ENCODE data around the gene COPB2.
"Not testable (repeated sequence)": the region's sequence is repeated elsewhere in the genome, so short reads cannot be mapped to it uniquely, and the experiment has no call there.

Gene COPB2

GRCh38 chr3:139389552-139390368 lies at the start of gene COPB2:
COPB2 (minus strand) TSS chr3:139389647; CDS start chr3:139389550, 97 bp downstream.
- DNase-seq (ENCODE audit: low spot score), result peak; percentile 96
- FAIRE-seq, result peak; percentile 90

GRCh38 chr3:139434764-139435307 lies 45.4 kb upstream of the COPB2 start:
- DNase-seq (ENCODE audit: low spot score) (no peak), FAIRE-seq (no peak)

GRCh38 chr3:139434228-139434627 lies 44.8 kb upstream of the COPB2 start:
- DNase-seq (ENCODE audit: low spot score) (no peak), FAIRE-seq (no peak)

GRCh38 chr3:139433089-139433488 lies 43.6 kb upstream of the COPB2 start:
- DNase-seq (ENCODE audit: low spot score) (no peak), FAIRE-seq (no peak)

DNA sequence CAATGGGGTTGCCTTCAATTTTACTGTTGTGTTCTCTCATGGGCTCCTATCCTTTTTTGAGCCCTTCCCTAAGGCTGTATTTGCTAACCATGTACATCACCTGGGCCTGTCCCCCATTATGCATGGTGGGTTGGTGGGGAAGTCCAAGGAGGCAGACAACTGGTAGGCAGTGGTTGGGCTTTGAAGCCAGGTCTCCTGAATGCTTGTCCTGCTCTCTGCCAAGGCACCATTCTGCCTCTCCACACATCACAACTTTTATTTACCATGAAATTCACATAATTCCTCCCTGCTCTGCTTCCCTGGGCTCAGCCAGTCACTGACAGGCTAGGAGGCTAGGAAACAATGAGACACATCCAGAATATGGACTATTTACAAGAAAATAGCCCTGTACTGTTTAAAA lies 41.0 kb upstream of the COPB2 start:
- DNase-seq (ENCODE audit: low spot score), result no peak
- FAIRE-seq, result no peak

- DNase-seq (ENCODE audit: low spot score) (peak; percentile 48), FAIRE-seq (no peak)
Observed at GRCh38 chr3:139427283-139428060, 38.0 kb upstream of the COPB2 start.

DNA sequence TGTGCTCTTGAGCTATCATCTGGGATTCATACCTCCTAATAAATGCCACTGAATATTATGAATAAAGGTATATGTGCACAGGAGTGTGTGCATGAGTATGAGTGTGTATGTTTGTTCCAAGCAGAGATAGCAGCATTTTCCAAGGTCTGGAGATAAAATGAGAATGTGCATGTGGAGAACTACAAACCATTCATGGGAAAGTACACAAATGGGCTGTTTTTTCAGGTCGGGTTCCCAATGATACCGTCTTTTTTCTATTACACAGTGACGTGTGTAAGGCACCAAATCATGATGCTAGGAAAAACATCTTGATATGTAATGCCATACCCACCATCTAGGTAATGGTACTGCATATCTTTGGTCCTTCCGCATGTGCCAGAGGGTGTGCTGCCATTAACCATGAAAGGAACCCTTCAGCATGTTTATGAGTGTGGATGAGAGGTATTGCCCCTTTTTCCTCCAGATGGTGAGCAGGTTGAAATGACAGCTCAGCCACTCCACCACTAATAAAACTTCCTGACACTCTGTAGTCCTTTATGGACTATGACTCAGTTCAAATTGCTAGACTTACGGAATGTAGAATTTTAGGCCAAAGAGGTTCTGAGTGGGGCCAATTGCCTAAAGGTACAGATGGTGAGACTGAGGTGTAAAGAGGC lies 36.4 kb upstream of the COPB2 start:
- no peak for FAIRE-seq
- DNase-seq (ENCODE audit: low spot score), result no peak

- FAIRE-seq (no peak), DNase-seq (ENCODE audit: low spot score) (no peak)
Observed at GRCh38 chr3:139423232-139423631, 33.8 kb upstream of the COPB2 start.

DNA sequence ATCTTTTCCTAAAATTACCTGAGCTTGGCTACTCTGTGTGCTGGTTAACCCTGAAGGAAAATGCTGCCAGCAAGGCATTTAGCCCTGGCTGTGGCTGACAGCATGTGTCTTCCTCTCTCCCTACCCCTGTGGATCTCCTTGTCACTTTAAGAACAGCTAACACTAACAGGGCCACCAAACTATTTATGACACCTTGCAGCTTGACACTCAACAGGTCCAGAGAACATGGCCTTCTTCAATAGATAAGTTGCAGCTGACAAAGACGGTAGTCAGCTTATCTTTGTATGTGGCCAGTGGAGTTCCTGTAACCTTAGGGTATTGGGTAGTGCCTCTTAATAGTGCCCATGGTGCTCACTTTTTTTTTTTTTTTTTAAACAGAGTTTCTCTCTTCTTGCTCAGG lies 32.0 kb upstream of the COPB2 start:
- FAIRE-seq (no peak), DNase-seq (ENCODE audit: low spot score) (no peak)

DNA sequence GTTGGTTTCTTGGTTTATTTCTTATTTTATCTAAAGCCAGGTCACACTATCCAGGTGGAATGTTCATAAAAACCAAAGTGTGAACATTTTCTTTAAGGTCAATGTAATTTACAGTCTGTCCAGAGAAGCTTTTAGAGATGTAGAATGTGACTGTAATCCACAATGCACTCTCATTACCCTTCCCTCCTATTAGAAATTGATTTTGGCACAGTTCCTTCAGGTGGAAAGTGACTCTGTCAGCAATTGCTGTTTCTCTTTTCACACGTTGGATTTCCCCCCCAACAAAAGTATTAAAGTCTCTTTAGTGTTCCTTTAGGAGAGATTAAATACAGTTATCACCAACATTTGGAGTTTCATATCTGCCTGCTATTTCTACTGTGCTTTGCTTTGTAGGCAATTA lies 31.6 kb upstream of the COPB2 start:
- FAIRE-seq, result no peak
- no peak for DNase-seq (ENCODE audit: low spot score)

GRCh38 chr3:139418144-139418543 lies 28.7 kb upstream of the COPB2 start:
- no peak for DNase-seq (ENCODE audit: low spot score)
- FAIRE-seq, result no peak

DNA sequence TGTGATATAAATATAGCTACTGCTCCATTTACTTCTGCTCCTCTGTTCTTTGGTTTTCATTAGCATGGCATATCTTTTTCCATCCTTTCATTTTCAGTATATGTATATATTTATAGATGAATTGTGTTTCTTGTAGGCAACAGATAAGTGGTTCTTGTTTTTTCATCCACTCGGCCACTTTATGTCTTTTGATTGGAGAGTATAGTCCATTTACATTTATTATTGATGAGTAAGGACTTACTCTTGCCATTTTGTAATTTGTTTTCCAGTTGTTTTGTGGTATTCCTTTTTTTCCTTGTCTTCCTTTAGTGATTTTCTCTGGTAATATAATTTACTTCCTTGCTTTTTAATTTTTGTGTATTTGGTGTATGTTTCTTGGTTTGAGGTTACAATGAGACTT lies 26.8 kb upstream of the COPB2 start:
- DNase-seq (ENCODE audit: low spot score) (no peak), FAIRE-seq (no peak)

DNA sequence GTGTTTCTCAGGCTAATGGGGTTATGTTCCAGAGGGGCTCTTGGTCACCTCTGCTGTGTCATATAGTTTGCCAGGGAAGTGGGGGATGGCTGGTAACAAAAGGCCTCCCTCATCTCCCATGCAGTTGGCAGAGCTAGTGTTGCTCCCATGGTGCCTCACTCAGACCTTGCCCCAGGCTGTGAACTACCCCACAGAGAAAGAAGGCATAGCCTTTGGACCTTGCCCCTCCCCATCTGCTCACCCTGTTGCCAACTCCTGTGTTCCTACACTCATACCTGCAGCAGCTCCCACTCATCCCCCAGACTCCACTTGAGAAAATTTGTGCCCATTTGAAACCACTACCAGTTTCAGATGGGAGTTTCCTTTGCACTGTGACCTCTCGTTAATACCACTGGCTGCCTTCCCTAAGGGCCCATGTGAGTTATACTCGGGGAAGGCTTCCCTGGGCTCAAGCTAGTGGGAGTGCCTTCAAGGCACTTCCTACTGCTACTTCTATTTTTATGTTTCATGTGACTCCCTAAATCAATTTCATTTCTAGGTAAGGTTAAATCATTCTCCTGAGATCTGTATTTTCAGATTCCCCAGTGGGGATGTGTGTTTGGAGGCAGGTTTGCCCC lies 25.3 kb upstream of the COPB2 start:
- DNase-seq (ENCODE audit: low spot score) (no peak), FAIRE-seq (no peak)

DNA sequence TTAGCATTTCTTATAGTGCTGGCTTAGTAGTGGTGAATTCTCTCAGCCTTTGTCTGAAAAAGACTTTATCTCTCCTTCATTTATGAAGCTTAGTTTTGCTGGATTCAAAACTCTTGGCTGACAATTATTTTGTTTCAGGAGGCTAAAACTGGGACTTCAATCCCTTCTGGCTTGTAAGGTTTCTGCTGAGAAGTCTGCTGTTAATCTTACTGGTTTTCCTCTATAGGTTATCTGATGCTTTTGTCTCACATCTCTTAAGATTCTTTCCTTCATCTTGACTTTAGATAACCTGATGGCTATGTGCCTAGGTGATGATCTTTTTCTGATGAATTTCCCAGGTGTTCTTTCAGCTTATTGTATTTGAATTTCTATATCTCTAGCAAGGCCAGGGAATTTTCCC lies 23.4 kb upstream of the COPB2 start:
- not testable (repeated sequence) for DNase-seq (ENCODE audit: low spot score)

DNA sequence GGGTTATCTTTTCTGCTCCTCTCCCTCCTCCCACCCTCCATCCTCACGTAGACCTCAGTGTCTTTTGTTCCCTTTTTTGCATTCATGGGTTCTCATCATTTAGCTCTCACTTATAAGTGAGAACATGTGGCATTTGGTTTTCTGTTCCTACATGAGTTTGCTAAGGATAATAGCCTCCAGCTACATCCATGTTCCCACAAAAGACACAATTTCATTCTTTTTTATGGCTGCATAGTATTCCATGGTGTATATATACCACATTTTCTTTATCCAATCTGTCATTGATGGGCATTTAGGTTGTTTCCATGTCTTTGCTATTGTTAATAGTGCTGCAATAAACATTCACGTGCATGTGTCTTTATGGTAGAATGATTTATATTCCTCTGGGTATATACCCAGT lies 11.7 kb upstream of the COPB2 start:
- DNase-seq (ENCODE audit: low spot score); FAIRE-seq: not testable (repeated sequence)

More for the DNA sequence above, 23.4 kb upstream of the COPB2 start:
- not testable (repeated sequence) for FAIRE-seq

GRCh38 chr3:139396707-139397106 lies 7.3 kb upstream of the COPB2 start:
- DNase-seq (ENCODE audit: low spot score) (no peak), FAIRE-seq (no peak)

GRCh38 chr3:139394116-139394515 lies 4.7 kb upstream of the COPB2 start:
- FAIRE-seq, result no peak

DNA sequence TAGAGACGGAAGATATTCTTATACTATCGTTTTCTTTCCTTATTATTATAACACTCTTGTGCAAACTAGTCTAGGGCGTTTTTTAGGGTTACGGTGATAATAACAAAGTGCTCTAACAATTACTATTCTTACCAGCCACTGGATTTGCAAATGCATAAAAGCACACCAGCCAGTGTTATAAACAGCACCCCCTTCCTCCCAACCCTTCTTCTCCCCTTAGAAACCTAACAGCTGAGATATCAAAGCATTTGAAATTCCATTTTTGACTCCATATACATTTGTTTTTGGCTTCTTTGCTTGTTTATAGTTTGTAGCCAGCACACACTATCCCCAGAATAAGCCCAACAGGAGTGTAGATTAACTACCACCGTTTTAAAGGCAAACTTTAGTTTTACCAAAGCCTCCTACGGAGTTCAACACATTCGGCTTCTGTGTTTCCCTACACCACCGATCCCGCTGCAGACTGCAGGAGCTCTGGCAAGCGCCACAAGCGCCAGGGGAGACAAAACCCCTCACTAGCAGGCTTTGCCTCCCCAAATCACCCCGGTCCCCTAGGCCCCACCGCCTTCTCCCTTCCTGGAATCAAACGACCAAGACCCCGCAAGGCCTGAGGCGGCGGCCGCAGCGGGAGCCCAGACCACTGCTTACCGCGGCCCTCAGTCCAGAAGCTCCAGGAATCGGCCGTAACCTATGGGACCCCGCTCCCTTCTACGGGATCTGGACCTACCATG lies 461 bp downstream of the COPB2 start:
- DNase-seq (ENCODE audit: low spot score) (peak; percentile 6), FAIRE-seq (no peak)

More at GRCh38 chr3:139394116-139394515, 4.7 kb upstream of the COPB2 start:
- no peak for DNase-seq (ENCODE audit: low spot score)

DNA sequence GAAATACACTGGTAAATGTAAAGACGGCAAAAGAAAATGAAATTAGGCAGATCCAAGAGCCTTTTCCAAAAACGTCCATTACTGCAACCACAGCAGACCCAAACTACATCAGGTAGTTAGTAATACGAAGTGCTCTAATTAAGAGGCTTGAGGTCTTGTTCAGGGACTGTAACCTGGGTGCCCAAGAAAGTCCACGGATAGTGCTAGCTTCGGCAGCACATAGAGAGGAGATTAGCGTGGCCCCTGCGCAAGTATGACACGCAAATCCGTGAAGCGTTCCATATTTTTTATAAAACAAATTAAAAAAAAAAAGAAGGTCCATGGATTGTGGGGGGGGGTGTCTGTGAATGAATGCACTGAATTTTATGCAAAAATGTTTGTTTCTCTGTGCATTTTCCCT lies 1.4 kb downstream of the COPB2 start:
- no peak for DNase-seq (ENCODE audit: low spot score)
- FAIRE-seq, result no peak

GRCh38 chr3:139382291-139382690 lies 7.2 kb downstream of the COPB2 start:
- not testable (repeated sequence) for DNase-seq (ENCODE audit: low spot score); FAIRE-seq

DNA sequence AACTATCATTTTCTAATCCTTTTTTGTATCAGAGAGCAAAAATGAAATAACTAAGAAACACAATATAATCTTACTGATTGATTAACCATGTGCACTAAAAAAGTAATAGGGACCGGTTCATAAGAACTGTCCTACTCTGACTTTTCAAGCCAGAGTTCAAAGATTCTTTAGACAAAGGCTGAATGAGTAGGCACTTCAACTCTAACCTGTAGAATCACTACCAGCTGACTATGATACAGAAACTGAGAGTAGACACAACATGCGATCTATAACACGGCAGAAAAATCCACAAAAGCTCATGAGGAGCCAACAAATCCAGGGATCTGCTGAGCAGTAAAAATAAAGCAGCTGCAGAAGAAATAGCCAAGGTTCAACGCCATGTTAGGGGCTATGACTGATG lies 8.9 kb downstream of the COPB2 start:
- FAIRE-seq (no peak), DNase-seq (ENCODE audit: low spot score) (no peak)
